MM.1S (cell line): ENCODE measurements around the gene STIL.

Experiments
- DNase-seq: peaks from one replicate; pipeline ENCODE4 v3.0.0-alpha.2; 2015
- H2AFZ ChIP-seq: fragments of 300-600 bp; sonication (generic); 2 replicates; pipeline ENCODE4 v1.6.0; 2016; ENCODE audit warnings: antibody characterized with exemption, low read length
- H3F3A ChIP-seq: fragments of 300-600 bp; sonication (generic); 2 replicates; pipeline ENCODE4 v1.6.1; 2016; ENCODE audit warnings: mild to moderate bottlenecking, antibody characterized with exemption, low read length, moderate library complexity, mixed read lengths; ENCODE audit not compliant: insufficient read depth
- H3K27ac ChIP-seq: fragments of 300-600 bp; sonication (generic); 2 replicates; pipeline ENCODE4 v1.5.1; 2016; ENCODE audit warnings: mild to moderate bottlenecking, low read length
- H3K27me3 ChIP-seq: fragments of 300-600 bp; sonication (generic); replicated peaks from 2 replicates; pipeline ENCODE4 v1.6.0; 2016; ENCODE audit warnings: low read length; ENCODE audit not compliant: insufficient read depth
- H3K36me3 ChIP-seq: fragments of 300-600 bp; sonication (generic); replicated peaks from 2 replicates; pipeline ENCODE4 v1.6.1; 2016; ENCODE audit warnings: mild to moderate bottlenecking, low read length, mixed read lengths; ENCODE audit not compliant: insufficient read depth
- H3K4me1 ChIP-seq: fragments of 300-600 bp; sonication (generic); 2 replicates; pipeline ENCODE4 v1.6.1; 2016; ENCODE audit warnings: low read length, mixed read lengths
- H3K4me2 ChIP-seq: fragments of 300-600 bp; sonication (generic); 2 replicates; pipeline ENCODE4 v1.6.0; 2016; ENCODE audit warnings: low read depth, low read length
- H3K4me3 ChIP-seq: fragments of 300-600 bp; sonication (generic); 2 replicates; pipeline ENCODE4 v1.5.1; 2016; ENCODE audit warnings: low read length, mixed read lengths
- H3K79me2 ChIP-seq: fragments of 300-600 bp; sonication (generic); 2 replicates; pipeline ENCODE4 v1.6.1; 2016; ENCODE audit warnings: mixed run types, low read length, mixed read lengths
- H3K9ac ChIP-seq: fragments of 300-600 bp; sonication (generic); 2 replicates; pipeline ENCODE4 v1.6.1; 2016; ENCODE audit warnings: low read length, mixed read lengths
- H3K9me2 ChIP-seq: fragments of 300-600 bp; sonication (generic); replicated peaks from 2 replicates; pipeline ENCODE4 v1.6.1; 2016; ENCODE audit warnings: mild to moderate bottlenecking, low read length, mixed read lengths; ENCODE audit not compliant: insufficient read depth
- H3K9me3 ChIP-seq: fragments of 300-600 bp; sonication (generic); replicated peaks from 2 replicates; pipeline ENCODE4 v1.6.1; 2016; ENCODE audit warnings: mild to moderate bottlenecking, low read length, mixed read lengths; ENCODE audit not compliant: insufficient read depth
- H4K20me1 ChIP-seq: fragments of 300-600 bp; sonication (generic); 2 replicates; pipeline ENCODE4 v1.6.1; 2016; ENCODE audit warnings: mild to moderate bottlenecking, low read length, moderate library complexity, mixed read lengths; ENCODE audit not compliant: insufficient read depth
- CTCF ChIP-seq: fragments of 300-600 bp; sonication (generic); IDR thresholded peaks from 2 replicates; pipeline ENCODE4 v1.5.1; 2016; ENCODE audit warnings: antibody characterized with exemption, low read length, mixed read lengths
- EZH2 ChIP-seq: fragments of 300-600 bp; sonication (generic); optimal IDR thresholded peaks from 2 replicates; pipeline ENCODE3; 2017; ENCODE audit warnings: low read depth, mild to moderate bottlenecking, antibody characterized with exemption, low read length, mixed read lengths
- EZH2phosphoT487 ChIP-seq: fragments of 300-600 bp; sonication (generic); IDR thresholded peaks from 2 replicates; pipeline ENCODE4 v1.6.1; 2018; ENCODE audit warnings: antibody characterized with exemption, low read length

The STIL gene

GRCh38 chr1:47226839-47227215 is 87.1 kb downstream of the STIL start:
- H3K9ac ChIP-seq, result no peak overlapping the region
- no peaks in the 10 kb centered on the region for H3F3A ChIP-seq
- H3K4me3 ChIP-seq, result no peak overlapping the region
- no peak overlapping the region for H3K27ac ChIP-seq
- no peak overlapping the region for H2AFZ ChIP-seq
- DNase-seq, result no peak
- no peaks in the 10 kb centered on the region for H3K4me1 ChIP-seq
- H3K36me3 ChIP-seq, result no peaks in the 10 kb centered on the region
- H3K4me2 ChIP-seq, result no peak overlapping the region
- TF ChIP-seq EZH2phosphoT487 (no peak), EZH2 (no peak), CTCF (no peak)
- no peaks in the 10 kb centered on the region for H3K9me2 ChIP-seq
- no peaks in the 10 kb centered on the region for H3K79me2 ChIP-seq
- no peaks in the 10 kb centered on the region for H3K9me3 ChIP-seq
- H4K20me1 ChIP-seq, result no peaks in the 10 kb centered on the region
- H3K27me3 ChIP-seq, result peaks cover 85% of the 10 kb centered on the region

- no peaks in the 10 kb centered on the region for H3K9me2 ChIP-seq
- no peaks in the 10 kb centered on the region for H3K36me3 ChIP-seq
- no peaks in the 10 kb centered on the region for H3F3A ChIP-seq
- H2AFZ ChIP-seq, result no peak overlapping the region
- H3K9me3 ChIP-seq, result no peaks in the 10 kb centered on the region
- H3K4me3 ChIP-seq, result no peak overlapping the region
- H4K20me1 ChIP-seq, result no peaks in the 10 kb centered on the region
- no peaks in the 10 kb centered on the region for H3K79me2 ChIP-seq
- TF ChIP-seq EZH2 (no peak), EZH2phosphoT487 (no peak), CTCF (no peak)
- no peak overlapping the region for H3K9ac ChIP-seq
- peaks cover 79% of the 10 kb centered on the region for H3K27me3 ChIP-seq
- H3K4me1 ChIP-seq, result no peaks in the 10 kb centered on the region
- H3K27ac ChIP-seq, result no peak overlapping the region
- DNase-seq, result no peak
- H3K4me2 ChIP-seq, result no peak overlapping the region
These were observed 87.7 kb downstream of the STIL start for GRCh38 chr1:47226121-47226838.

- Histone ChIP-seq H4K20me1 (no peaks in the 10 kb centered on the region), H3K4me3 (no peak overlapping the region), H3K9ac (no peak overlapping the region), H3K27me3 (peaks cover 72% of the 10 kb centered on the region), H3K4me1 (no peaks in the 10 kb centered on the region), H3K9me3 (no peaks in the 10 kb centered on the region), H3K36me3 (no peaks in the 10 kb centered on the region), H2AFZ (no peak overlapping the region), H3K27ac (no peak overlapping the region), H3K79me2 (no peaks in the 10 kb centered on the region), H3K9me2 (no peaks in the 10 kb centered on the region), H3K4me2 (no peak overlapping the region), H3F3A (no peaks in the 10 kb centered on the region)
- no peak for DNase-seq
- TF ChIP-seq EZH2phosphoT487 (no peak), CTCF (no peak), EZH2 (no peak)
These were observed 88.4 kb downstream of the STIL start for GRCh38 chr1:47225430-47226100.
